ENCODE data around the gene NCAPG2.

- TF ChIP-seq, protein P1, sequence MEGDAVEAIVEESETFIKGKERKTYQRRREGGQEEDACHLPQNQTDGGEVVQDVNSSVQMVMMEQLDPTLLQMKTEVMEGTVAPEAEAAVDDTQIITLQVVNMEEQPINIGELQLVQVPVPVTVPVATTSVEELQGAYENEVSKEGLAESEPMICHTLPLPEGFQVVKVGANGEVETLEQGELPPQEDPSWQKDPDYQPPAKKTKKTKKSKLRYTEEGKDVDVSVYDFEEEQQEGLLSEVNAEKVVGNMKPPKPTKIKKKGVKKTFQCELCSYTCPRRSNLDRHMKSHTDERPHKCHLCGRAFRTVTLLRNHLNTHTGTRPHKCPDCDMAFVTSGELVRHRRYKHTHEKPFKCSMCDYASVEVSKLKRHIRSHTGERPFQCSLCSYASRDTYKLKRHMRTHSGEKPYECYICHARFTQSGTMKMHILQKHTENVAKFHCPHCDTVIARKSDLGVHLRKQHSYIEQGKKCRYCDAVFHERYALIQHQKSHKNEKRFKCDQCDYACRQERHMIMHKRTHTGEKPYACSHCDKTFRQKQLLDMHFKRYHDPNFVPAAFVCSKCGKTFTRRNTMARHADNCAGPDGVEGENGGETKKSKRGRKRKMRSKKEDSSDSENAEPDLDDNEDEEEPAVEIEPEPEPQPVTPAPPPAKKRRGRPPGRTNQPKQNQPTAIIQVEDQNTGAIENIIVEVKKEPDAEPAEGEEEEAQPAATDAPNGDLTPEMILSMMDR (IDR thresholded peaks at IDR 0.05): no peak
- TF ChIP-seq, protein P2, sequence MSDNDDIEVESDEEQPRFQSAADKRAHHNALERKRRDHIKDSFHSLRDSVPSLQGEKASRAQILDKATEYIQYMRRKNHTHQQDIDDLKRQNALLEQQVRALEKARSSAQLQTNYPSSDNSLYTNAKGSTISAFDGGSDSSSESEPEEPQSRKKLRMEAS (CRISPR knock-in tag; IDR thresholded peaks at IDR 0.05): no peak
- TF ChIP-seq, protein P3, sequence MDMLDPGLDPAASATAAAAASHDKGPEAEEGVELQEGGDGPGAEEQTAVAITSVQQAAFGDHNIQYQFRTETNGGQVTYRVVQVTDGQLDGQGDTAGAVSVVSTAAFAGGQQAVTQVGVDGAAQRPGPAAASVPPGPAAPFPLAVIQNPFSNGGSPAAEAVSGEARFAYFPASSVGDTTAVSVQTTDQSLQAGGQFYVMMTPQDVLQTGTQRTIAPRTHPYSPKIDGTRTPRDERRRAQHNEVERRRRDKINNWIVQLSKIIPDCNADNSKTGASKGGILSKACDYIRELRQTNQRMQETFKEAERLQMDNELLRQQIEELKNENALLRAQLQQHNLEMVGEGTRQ (CRISPR knock-in tag; IDR thresholded peaks at IDR 0.05): no peak
- TF ChIP-seq MXD4 (CRISPR knock-in tag; IDR thresholded peaks at IDR 0.05; ENCODE audit: borderline replicate concordance) (no peak), SP1 (CRISPR knock-in tag; conservative IDR thresholded peaks at IDR 0.05) (no peak), ELF4 (CRISPR knock-in tag; IDR thresholded peaks at IDR 0.05; ENCODE audit: low read depth) (no peak), ZBTB21 (CRISPR knock-in tag; IDR thresholded peaks at IDR 0.05; ENCODE audit: borderline replicate concordance) (no peak), ZNF138 (CRISPR knock-in tag; conservative IDR thresholded peaks at IDR 0.05) (no peak), NR3C1 (CRISPR knock-in tag; conservative IDR thresholded peaks at IDR 0.05; ENCODE audit: low read depth) (no peak)
- TF ChIP-seq, protein P4, sequence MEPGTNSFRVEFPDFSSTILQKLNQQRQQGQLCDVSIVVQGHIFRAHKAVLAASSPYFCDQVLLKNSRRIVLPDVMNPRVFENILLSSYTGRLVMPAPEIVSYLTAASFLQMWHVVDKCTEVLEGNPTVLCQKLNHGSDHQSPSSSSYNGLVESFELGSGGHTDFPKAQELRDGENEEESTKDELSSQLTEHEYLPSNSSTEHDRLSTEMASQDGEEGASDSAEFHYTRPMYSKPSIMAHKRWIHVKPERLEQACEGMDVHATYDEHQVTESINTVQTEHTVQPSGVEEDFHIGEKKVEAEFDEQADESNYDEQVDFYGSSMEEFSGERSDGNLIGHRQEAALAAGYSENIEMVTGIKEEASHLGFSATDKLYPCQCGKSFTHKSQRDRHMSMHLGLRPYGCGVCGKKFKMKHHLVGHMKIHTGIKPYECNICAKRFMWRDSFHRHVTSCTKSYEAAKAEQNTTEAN (CRISPR knock-in tag; IDR thresholded peaks at IDR 0.05): no peak
- TF ChIP-seq, protein P5, sequence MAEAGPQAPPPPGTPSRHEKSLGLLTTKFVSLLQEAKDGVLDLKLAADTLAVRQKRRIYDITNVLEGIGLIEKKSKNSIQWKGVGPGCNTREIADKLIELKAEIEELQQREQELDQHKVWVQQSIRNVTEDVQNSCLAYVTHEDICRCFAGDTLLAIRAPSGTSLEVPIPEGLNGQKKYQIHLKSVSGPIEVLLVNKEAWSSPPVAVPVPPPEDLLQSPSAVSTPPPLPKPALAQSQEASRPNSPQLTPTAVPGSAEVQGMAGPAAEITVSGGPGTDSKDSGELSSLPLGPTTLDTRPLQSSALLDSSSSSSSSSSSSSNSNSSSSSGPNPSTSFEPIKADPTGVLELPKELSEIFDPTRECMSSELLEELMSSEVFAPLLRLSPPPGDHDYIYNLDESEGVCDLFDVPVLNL (CRISPR knock-in tag; IDR thresholded peaks at IDR 0.05; ENCODE audit: borderline replicate concordance, low read depth): no peak
These were observed 115.6 kb downstream of the NCAPG2 start for GRCh38 chr7:158588878-158589442.

Measured in WTC11 (cell line).